Measurements from ENCODE around the gene FLOT2.
A peak's percentile ranks its signal among the peaks of the same experiment; 100 is the strongest.

Gene FLOT2

GRCh38 chr17:28867276-28867675 lies 30.3 kb downstream of the FLOT2 start:
- Histone ChIP-seq H3K36me3 (no peaks in the 10 kb centered on the region), H3K4me3 (ENCODE audit: low read depth, low read length) (no peak overlapping the region), H3K9me3 (ENCODE audit: severe bottlenecking) (no peaks in the 10 kb centered on the region), H3K27me3 (ENCODE audit: insufficient read depth, low read depth, severe bottlenecking) (no peaks in the 10 kb centered on the region), H3K27ac (peak overlapping the region; percentile 58; the same call in 1 of the 2 replicates)
- no peak for TF ChIP-seq CTCF (IDR thresholded peaks at IDR 0.05; ENCODE audit: low read depth, low read length)
- no peak for DNase-seq

- no peak for TF ChIP-seq CTCF (IDR thresholded peaks at IDR 0.05; ENCODE audit: low read depth, low read length)
- DNase-seq: no peak
- Histone ChIP-seq H3K4me3 (ENCODE audit: low read depth, low read length) (no peak overlapping the region), H3K27ac (no peak overlapping the region), H3K9me3 (ENCODE audit: severe bottlenecking) (no peaks in the 10 kb centered on the region), H3K27me3 (ENCODE audit: insufficient read depth, low read depth, severe bottlenecking) (no peaks in the 10 kb centered on the region), H3K36me3 (no peaks in the 10 kb centered on the region)
Measured at GRCh38 chr17:28865946-28866752, 31.4 kb downstream of the FLOT2 start.

GRCh38 chr17:28864991-28865849 lies 32.3 kb downstream of the FLOT2 start:
- Histone ChIP-seq H3K36me3 (peaks cover 7% of the 10 kb centered on the region), H3K27me3 (ENCODE audit: insufficient read depth, low read depth, severe bottlenecking) (no peaks in the 10 kb centered on the region), H3K9me3 (ENCODE audit: severe bottlenecking) (no peaks in the 10 kb centered on the region), H3K27ac (no peak overlapping the region), H3K4me3 (ENCODE audit: low read depth, low read length) (no peak overlapping the region)
- DNase-seq: no peak
- no peak for TF ChIP-seq CTCF (IDR thresholded peaks at IDR 0.05; ENCODE audit: low read depth, low read length)

GRCh38 chr17:28863953-28864352 lies 33.6 kb downstream of the FLOT2 start:
- no peak for DNase-seq
- Histone ChIP-seq H3K27ac (no peak overlapping the region), H3K36me3 (peaks cover 13% of the 10 kb centered on the region), H3K9me3 (ENCODE audit: severe bottlenecking) (no peaks in the 10 kb centered on the region), H3K27me3 (ENCODE audit: insufficient read depth, low read depth, severe bottlenecking) (no peaks in the 10 kb centered on the region), H3K4me3 (ENCODE audit: low read depth, low read length) (no peak overlapping the region)
- TF ChIP-seq CTCF (IDR thresholded peaks at IDR 0.05; ENCODE audit: low read depth, low read length): no peak

GRCh38 chr17:28862561-28862960 lies 35.0 kb downstream of the FLOT2 start:
- Histone ChIP-seq H3K9me3 (ENCODE audit: severe bottlenecking) (no peaks in the 10 kb centered on the region), H3K36me3 (peaks cover 27% of the 10 kb centered on the region), H3K27ac (no peak overlapping the region), H3K27me3 (ENCODE audit: insufficient read depth, low read depth, severe bottlenecking) (no peaks in the 10 kb centered on the region), H3K4me3 (ENCODE audit: low read depth, low read length) (no peak overlapping the region)
- TF ChIP-seq CTCF (IDR thresholded peaks at IDR 0.05; ENCODE audit: low read depth, low read length): no peak
- DNase-seq: no peak
